ENCODE measurements around the gene CTIF.

DNA sequence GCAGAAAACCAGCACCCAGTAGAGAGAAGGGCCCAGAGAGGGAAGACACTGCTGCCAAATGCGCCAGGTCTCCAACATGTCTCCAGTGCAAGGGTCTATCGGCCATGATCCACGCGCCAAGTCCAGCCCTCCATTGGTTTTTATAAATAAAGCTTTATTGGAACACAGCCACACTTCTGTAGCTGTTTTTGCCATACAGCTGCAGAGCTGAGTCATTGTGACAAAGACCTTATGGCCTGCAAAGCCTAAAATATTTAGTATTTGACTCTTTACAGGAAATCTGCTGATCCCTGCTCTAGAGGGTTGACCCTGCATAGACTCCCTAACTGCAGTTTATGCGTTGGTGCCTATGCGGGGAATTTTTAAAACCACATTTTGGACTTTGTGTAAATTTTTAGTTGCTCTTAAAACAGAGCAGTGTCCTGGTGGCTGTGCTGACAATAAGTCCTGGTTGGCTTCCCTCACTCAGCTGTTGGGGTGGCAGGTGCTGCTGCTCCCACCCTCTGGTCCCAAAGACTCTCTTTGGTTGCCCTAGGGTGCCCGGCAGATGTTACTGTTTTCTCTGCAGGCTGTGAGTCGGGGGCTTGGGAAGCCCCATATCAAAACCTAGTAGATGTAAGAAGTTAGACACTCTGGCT lies 154.9 kb downstream of the CTIF start:
- no peak for TF ChIP-seq POLR2A (IDR thresholded peaks at IDR 0.05)
- TF ChIP-seq, protein P1, sequence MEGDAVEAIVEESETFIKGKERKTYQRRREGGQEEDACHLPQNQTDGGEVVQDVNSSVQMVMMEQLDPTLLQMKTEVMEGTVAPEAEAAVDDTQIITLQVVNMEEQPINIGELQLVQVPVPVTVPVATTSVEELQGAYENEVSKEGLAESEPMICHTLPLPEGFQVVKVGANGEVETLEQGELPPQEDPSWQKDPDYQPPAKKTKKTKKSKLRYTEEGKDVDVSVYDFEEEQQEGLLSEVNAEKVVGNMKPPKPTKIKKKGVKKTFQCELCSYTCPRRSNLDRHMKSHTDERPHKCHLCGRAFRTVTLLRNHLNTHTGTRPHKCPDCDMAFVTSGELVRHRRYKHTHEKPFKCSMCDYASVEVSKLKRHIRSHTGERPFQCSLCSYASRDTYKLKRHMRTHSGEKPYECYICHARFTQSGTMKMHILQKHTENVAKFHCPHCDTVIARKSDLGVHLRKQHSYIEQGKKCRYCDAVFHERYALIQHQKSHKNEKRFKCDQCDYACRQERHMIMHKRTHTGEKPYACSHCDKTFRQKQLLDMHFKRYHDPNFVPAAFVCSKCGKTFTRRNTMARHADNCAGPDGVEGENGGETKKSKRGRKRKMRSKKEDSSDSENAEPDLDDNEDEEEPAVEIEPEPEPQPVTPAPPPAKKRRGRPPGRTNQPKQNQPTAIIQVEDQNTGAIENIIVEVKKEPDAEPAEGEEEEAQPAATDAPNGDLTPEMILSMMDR (IDR thresholded peaks at IDR 0.05): no peak

Measured in heart left ventricle (tissue), 13 donors.